H9 (cell line): ENCODE data around the gene CACNG6. TPM values are rescaled to one million over a fixed set of nuclear protein-coding genes. Genes with fewer than 3 reads are reported as not detected.

Experiments
- DNase-seq: peaks from one replicate; pipeline ENCODE4 v3.0.0-alpha.2; 2017
- H2AFZ ChIP-seq: one replicate; pipeline ENCODE4 v1.6.1; 2013; ENCODE audit warnings: mild to moderate bottlenecking, low read length, control low read depth, moderate library complexity
- H2AK5ac ChIP-seq: 2 replicates; pipeline ENCODE4 v1.6.1; 2013; ENCODE audit warnings: low read length, control low read depth, mixed read lengths; ENCODE audit not compliant: insufficient read length
- H2BK120ac ChIP-seq: one replicate; pipeline ENCODE4 v1.6.1; 2013; ENCODE audit warnings: low read depth, mild to moderate bottlenecking, low read length, control low read depth, inconsistent platforms; ENCODE audit not compliant: poor library complexity, severe bottlenecking
- H2BK12ac ChIP-seq: 2 replicates; pipeline ENCODE4 v1.6.1; 2013; ENCODE audit warnings: low read length, control low read depth, mixed read lengths, low read depth; ENCODE audit not compliant: insufficient read length
- H2BK15ac ChIP-seq: 2 replicates; pipeline ENCODE4 v1.6.1; 2013; ENCODE audit warnings: low read depth, low read length, control low read depth
- H2BK20ac ChIP-seq: one replicate; pipeline ENCODE4 v1.6.1; 2013; ENCODE audit warnings: low read depth, mild to moderate bottlenecking, low read length, control low read depth, inconsistent platforms; ENCODE audit not compliant: poor library complexity, severe bottlenecking
- H2BK5ac ChIP-seq: 2 replicates; pipeline ENCODE4 v1.6.1; 2013; ENCODE audit warnings: low read length, control low read depth, mixed read lengths; ENCODE audit not compliant: insufficient read length
- H3K14ac ChIP-seq: 2 replicates; pipeline ENCODE4 v1.6.1; 2013; ENCODE audit warnings: low read length, control low read depth; ENCODE audit not compliant: insufficient read depth
- H3K18ac ChIP-seq: 2 replicates; pipeline ENCODE4 v1.6.1; 2013; ENCODE audit warnings: low read depth, mild to moderate bottlenecking, mixed read lengths, low read length, control low read depth; ENCODE audit not compliant: insufficient read length
- H3K23ac ChIP-seq: 2 replicates; pipeline ENCODE4 v1.6.1; 2013; ENCODE audit warnings: low read length, control low read depth, mixed read lengths, low read depth; ENCODE audit not compliant: insufficient read length
- H3K23me2 ChIP-seq: 2 replicates; pipeline ENCODE4 v1.6.1; 2013; ENCODE audit warnings: low read depth, mild to moderate bottlenecking, mixed read lengths, low read length, control low read depth; ENCODE audit not compliant: insufficient read length, poor library complexity, severe bottlenecking
- H3K27ac ChIP-seq: 2 replicates; pipeline ENCODE4 v1.5.1; 2013; ENCODE audit warnings: low read length, control low read depth, mixed read lengths, low read depth; ENCODE audit not compliant: insufficient read length
- H3K27me3 ChIP-seq: 2 replicates; pipeline ENCODE4 v1.6.1; 2013; ENCODE audit warnings: low read length, control low read depth, inconsistent platforms; ENCODE audit not compliant: insufficient read depth
- H3K4ac ChIP-seq: 2 replicates; pipeline ENCODE4 v1.6.1; 2013; ENCODE audit warnings: low read depth, mild to moderate bottlenecking, control low read depth, inconsistent platforms, low read length, moderate library complexity
- H3K4me1 ChIP-seq: 2 replicates; pipeline ENCODE4 v1.6.1; 2013; ENCODE audit warnings: low read length, control low read depth, inconsistent platforms; ENCODE audit not compliant: insufficient read depth
- H3K4me2 ChIP-seq: 2 replicates; pipeline ENCODE4 v1.6.1; 2013; ENCODE audit warnings: low read length, control low read depth, mixed read lengths; ENCODE audit not compliant: insufficient read length, insufficient read depth
- H3K56ac ChIP-seq: 2 replicates; pipeline ENCODE4 v1.6.1; 2013; ENCODE audit warnings: low read depth, mild to moderate bottlenecking, mixed read lengths, low read length, control low read depth; ENCODE audit not compliant: insufficient read length
- H3K79me1 ChIP-seq: 2 replicates; pipeline ENCODE4 v1.6.1; 2013; ENCODE audit warnings: low read depth, mild to moderate bottlenecking, moderate library complexity, low read length, control low read depth, inconsistent platforms; ENCODE audit not compliant: insufficient read depth, poor library complexity, severe bottlenecking
- H3K79me2 ChIP-seq: 2 replicates; pipeline ENCODE4 v1.6.1; 2013; ENCODE audit warnings: low read length, control low read depth, inconsistent platforms; ENCODE audit not compliant: insufficient read depth
- H3K9ac ChIP-seq: 2 replicates; pipeline ENCODE4 v1.6.1; 2013; ENCODE audit warnings: low read length, control low read depth, mixed read lengths; ENCODE audit not compliant: insufficient read length; ENCODE audit errors: extremely low read depth
- H3K9me3 ChIP-seq: one replicate; pipeline ENCODE4 v1.6.1; 2013; ENCODE audit warnings: low read depth, low read length, inconsistent platforms; ENCODE audit not compliant: control insufficient read depth
- H3T11ph ChIP-seq: one replicate; pipeline ENCODE4 v1.6.1; 2013; ENCODE audit warnings: mild to moderate bottlenecking, low read length, control low read depth, inconsistent platforms
- H4K20me1 ChIP-seq: one replicate; pipeline ENCODE4 v1.6.1; 2013; ENCODE audit not compliant: control insufficient read depth, insufficient read length, insufficient read depth
- H4K5ac ChIP-seq: 2 replicates; pipeline ENCODE4 v1.6.1; 2013; ENCODE audit warnings: low read depth, mild to moderate bottlenecking, mixed read lengths, low read length, control low read depth; ENCODE audit not compliant: insufficient read length
- H4K8ac ChIP-seq: replicated peaks from 2 replicates; pipeline ENCODE4 v1.6.1; 2013; ENCODE audit warnings: low read length, control low read depth, mixed read lengths, low read depth; ENCODE audit not compliant: insufficient read length
- H4K91ac ChIP-seq: 2 replicates; pipeline ENCODE4 v1.6.1; 2013; ENCODE audit warnings: low read depth, mild to moderate bottlenecking, moderate library complexity, mixed read lengths, low read length, control low read depth; ENCODE audit not compliant: insufficient read length
- H3K27ac Mint-ChIP-seq, 3 experiments: 2 replicates in 2 of 3; 3 replicates in 1 of 3; pipeline ENCODE4 v1.8.0; 2020 to 2021; ENCODE audit warnings: mixed read lengths in 3 of 3, mild to moderate bottlenecking in 1 of 3, moderate library complexity in 1 of 3
- H3K27me3 Mint-ChIP-seq: 2 replicates; pipeline ENCODE4 v1.8.0; 2021; ENCODE audit warnings: low read depth, mild to moderate bottlenecking, moderate library complexity, mixed read lengths
- H3K36me3 Mint-ChIP-seq, 3 experiments: 2 replicates in 2 of 3; 3 replicates in 1 of 3; pipeline ENCODE4 v1.8.0; 2020 to 2021; ENCODE audit warnings: low read depth in 3 of 3, mixed read lengths in 3 of 3; ENCODE audit not compliant: insufficient read depth in 1 of 3
- H3K4me1 Mint-ChIP-seq, 2 experiments: 2 replicates each; pipeline ENCODE4 v1.8.0; 2020; ENCODE audit warnings: mixed read lengths in 2 of 2
- H3K4me3 Mint-ChIP-seq, 2 experiments: 2 replicates in 1 of 2; 3 replicates in 1 of 2; pipeline ENCODE4 v1.8.0; 2020 to 2021; ENCODE audit warnings: mild to moderate bottlenecking in 2 of 2, mixed read lengths in 2 of 2, moderate library complexity in 1 of 2
- H3K9me3 Mint-ChIP-seq, 2 experiments: 2 replicates in 1 of 2; 3 replicates in 1 of 2; pipeline ENCODE4 v1.8.0; 2020; ENCODE audit warnings: mild to moderate bottlenecking in 2 of 2, mixed read lengths in 2 of 2, moderate library complexity in 1 of 2
- CTCF ChIP-seq: fragments of 200-600 bp; sonication (generic); conservative IDR thresholded peaks from 3 replicates; pipeline ENCODE4 v1.8.0; 2021; ENCODE audit warnings: antibody characterized with exemption, mild to moderate bottlenecking
- WGBS: extraction: QIAGEN DNeasy Blood & Tissue Kit; methylation state at CpG from one replicate; pipeline ENCODE4 v1.1.7; 2013; ENCODE audit warnings: missing lambda C conversion rate, low lambda C conversion rate, mixed read lengths; ENCODE audit not compliant: insufficient read length; ENCODE audit errors: extremely low coverage; 5-methylcytosine and 5-hydroxymethylcytosine counted together
- total RNA-seq: library from RNA; stranded (reverse); gene quantifications from 2 replicates; pipeline ENCODE4 v1.2.1, GENCODE V29; 2021

CACNG6 gene
- total RNA-seq, 1 experiment from 2014 or later = 1.6 TPM

DNA sequence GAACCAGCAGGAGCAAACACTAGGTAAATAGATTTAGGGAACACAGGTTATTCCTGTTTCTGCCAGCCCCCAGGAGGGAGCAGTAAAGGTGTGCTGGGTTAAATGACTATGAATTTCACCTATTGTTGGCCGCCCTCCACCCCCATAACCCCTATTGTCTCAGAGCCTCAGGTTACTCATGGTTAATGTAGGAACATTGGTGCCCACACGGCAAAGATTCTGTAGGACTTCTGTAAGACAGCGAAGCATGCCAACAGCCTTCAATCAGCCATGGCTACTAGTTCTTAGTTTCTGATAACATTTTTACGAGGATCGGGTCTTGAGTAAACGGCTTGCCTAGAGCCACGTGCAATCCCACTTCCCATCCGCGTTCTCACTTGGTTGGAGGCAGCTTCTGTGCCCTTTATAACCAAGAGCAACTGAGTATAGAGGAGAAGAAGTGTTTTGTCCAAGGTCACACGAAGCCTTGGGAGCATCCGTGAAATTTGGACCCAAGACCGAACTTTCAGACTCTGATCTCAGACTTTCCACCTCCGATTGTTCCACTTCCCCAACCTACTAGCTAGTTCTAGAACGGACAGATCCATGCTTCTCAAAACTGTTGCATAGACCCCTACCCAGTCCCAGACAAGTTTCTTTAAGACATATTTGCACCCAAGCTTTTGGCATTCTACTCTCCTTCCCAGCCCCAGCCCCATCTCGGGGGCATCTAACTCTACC, 33.8 kb upstream of the CACNG6 start:
- Histone ChIP-seq H2BK12ac (peak overlapping the region; percentile 96), H3K27ac (peak overlapping the region; percentile 87), H3K4me2 (peak overlapping the region; percentile 99), H3K23me2 (peaks cover 41% of the 10 kb centered on the region), H2BK5ac (peak overlapping the region; percentile 11), H3K27me3 (no peaks in the 10 kb centered on the region; the same call in 1 of the 2 replicates), H4K5ac (peak overlapping the region; percentile 97), H2BK20ac (peak overlapping the region; percentile 65), H3K18ac (peak overlapping the region; percentile 73), H4K20me1 (no peaks in the 10 kb centered on the region), H2AK5ac (peak overlapping the region; percentile 52), H3K4me1 (peaks cover 5% of the 10 kb centered on the region), H3K9me3 (no peaks in the 10 kb centered on the region), H3K56ac (peak overlapping the region; percentile 43), H2BK120ac (peak overlapping the region; percentile 75), H4K91ac (no peak overlapping the region), H3K79me1 (no peaks in the 10 kb centered on the region), H2AFZ (no peak overlapping the region), H3T11ph (peak overlapping the region; percentile 96), H2BK15ac (no peak overlapping the region), H3K14ac (peak overlapping the region; percentile 82; the same call in 1 of the 2 replicates), H3K4ac (peak overlapping the region; percentile 68; the same call in 1 of the 2 replicates), H3K23ac (no peak overlapping the region), H3K9ac (peak overlapping the region; percentile 56), H3K79me2 (no peaks in the 10 kb centered on the region), H4K8ac (no peak overlapping the region)
- Mint-ChIP-seq H3K27ac (peak overlapping the region; percentile 75 to 94 (median 84)), H3K4me3 (peak overlapping the region; percentile 32 to 94), H3K36me3 (peaks cover 0 to 4% (median 0%) of the 10 kb centered on the region in 3 experiments; a peak in 2 of 7 replicates), H3K27me3 (peaks cover 50% of the 10 kb centered on the region), H3K4me1 (peaks cover 44 to 59% of the 10 kb centered on the region in 2 experiments), H3K9me3 (peaks cover 0 to 3% of the 10 kb centered on the region in 2 experiments; a peak in 1 of 5 replicates)
- WGBS = no CpG with 5 or more reads among the region's 15 CpGs
- peak; percentile 63 for DNase-seq
- peak; percentile 19; the same call in 1 of the 3 replicates for TF ChIP-seq CTCF
